Mucosa of descending colon (tissue), 3 donors: ENCODE results near the gene MAPK12. TPM values are rescaled to one million over a fixed set of nuclear protein-coding genes. Genes with fewer than 3 reads are reported as not detected.

Experiments used
- ATAC-seq: fragments of 200-7000 bp; cut with Tn5 transposase; one replicate; pipeline ENCODE4 v1.9.1; 2020; ENCODE audit warnings: mild to moderate bottlenecking, moderate library complexity
- DNase-seq, 3 donors: peaks; one replicate each; pipeline ENCODE4 v3.0.0-alpha.2; 2020
- H3K36me3 ChIP-seq: fragments of 200-600 bp; one replicate; pipeline ENCODE4 v1.8.0; 2021; ENCODE audit warnings: low read depth, mild to moderate bottlenecking
- H3K4me1 ChIP-seq: fragments of 200-600 bp; one replicate; pipeline ENCODE4 v1.8.0; 2021; ENCODE audit warnings: low read depth, mild to moderate bottlenecking
- H3K4me3 ChIP-seq: fragments of 200-600 bp; one replicate; pipeline ENCODE4 v1.8.0; 2021; ENCODE audit warnings: mild to moderate bottlenecking
- H3K9me3 ChIP-seq: fragments of 200-600 bp; one replicate; pipeline ENCODE4 v1.8.0; 2021; ENCODE audit warnings: mild to moderate bottlenecking
- intact Hi-C, 2 donors: fragments of 100-400 bp; cut with DNase I in 1 of 2; cut with micrococcal nuclease in 1 of 2; formaldehyde crosslinking; loops; one replicate each; pipeline versions ENCODE4 v1.11.0 to v1.11.1; 2022; cut with DNase I, micrococcal nuclease
- total RNA-seq, 3 donors: library from RNA; stranded (reverse); fragmentation: NEBNext Ultra II Directional in 2 of 3; extraction: Animal tissue kit (Norgen Biotek cat#: 25700) in 2 of 3; gene quantifications; one replicate each; pipeline versions ENCODE4 v1.2.1 to v1.2.4, GENCODE V29; 2021 to 2023
- TF ChIP-seq, protein P1 (sequence below): fragments of 200-600 bp; IDR thresholded peaks from one replicate; pipeline ENCODE4 v1.8.0; 2022; ENCODE audit warnings: antibody characterized with exemption, mild to moderate bottlenecking
- donor health status: DM: no; HTN: no; CAD: no; lungs with moderate emphysema.
- donor health status: DM: no; HTN: no; CAD: no.
- donor health status: DM: no; HTN: yes; CAD: no.

MAPK12 gene
- total RNA-seq, 3 donors from 2014 or later: 2.3 to 6.5 (median 5.2) TPM

DNA sequence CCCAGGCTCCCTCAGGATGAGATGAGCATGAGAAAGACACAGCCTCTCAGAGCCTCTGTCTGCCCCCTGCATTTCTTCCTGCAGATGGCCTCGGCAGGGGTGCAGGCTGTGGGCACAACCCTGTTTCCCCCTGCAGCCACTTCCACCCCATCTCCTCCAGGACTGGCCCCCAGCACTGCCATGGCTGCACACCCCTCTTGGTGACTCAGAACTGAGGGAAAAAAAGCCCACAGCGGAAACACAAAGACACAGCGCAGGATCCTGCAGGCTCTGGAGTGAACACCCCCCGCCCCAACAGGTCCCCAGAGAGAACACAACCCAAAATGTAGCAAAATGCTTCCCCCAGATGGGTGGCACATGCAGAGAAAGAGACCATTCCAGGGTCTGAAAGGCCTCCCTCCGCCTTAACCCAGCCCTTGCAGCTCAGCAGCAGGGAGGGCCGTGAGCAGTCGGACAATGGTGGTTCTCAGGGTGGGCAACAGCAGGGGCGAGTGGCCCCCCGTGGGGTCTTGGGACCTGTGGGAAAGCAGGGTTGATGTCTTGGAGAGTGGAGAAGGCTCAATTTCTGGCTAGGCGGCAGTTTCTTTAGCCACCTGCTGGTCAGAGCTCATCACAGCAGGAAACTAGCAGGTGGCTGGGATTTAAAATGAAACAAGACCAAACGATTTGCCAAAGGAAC is 24.6 kb downstream of the MAPK12 start:
- ATAC-seq: peak; percentile 47
- DNase-seq: no peak
- intact Hi-C loops: no loop called here
- no peaks in the 10 kb centered on the region for H3K9me3 ChIP-seq
- H3K4me1 ChIP-seq: peaks cover 9% of the 10 kb centered on the region
- TF ChIP-seq, protein P1, sequence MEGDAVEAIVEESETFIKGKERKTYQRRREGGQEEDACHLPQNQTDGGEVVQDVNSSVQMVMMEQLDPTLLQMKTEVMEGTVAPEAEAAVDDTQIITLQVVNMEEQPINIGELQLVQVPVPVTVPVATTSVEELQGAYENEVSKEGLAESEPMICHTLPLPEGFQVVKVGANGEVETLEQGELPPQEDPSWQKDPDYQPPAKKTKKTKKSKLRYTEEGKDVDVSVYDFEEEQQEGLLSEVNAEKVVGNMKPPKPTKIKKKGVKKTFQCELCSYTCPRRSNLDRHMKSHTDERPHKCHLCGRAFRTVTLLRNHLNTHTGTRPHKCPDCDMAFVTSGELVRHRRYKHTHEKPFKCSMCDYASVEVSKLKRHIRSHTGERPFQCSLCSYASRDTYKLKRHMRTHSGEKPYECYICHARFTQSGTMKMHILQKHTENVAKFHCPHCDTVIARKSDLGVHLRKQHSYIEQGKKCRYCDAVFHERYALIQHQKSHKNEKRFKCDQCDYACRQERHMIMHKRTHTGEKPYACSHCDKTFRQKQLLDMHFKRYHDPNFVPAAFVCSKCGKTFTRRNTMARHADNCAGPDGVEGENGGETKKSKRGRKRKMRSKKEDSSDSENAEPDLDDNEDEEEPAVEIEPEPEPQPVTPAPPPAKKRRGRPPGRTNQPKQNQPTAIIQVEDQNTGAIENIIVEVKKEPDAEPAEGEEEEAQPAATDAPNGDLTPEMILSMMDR: no peak
- H3K36me3 ChIP-seq: no peaks in the 10 kb centered on the region
- H3K4me3 ChIP-seq: no peak overlapping the region

DNA sequence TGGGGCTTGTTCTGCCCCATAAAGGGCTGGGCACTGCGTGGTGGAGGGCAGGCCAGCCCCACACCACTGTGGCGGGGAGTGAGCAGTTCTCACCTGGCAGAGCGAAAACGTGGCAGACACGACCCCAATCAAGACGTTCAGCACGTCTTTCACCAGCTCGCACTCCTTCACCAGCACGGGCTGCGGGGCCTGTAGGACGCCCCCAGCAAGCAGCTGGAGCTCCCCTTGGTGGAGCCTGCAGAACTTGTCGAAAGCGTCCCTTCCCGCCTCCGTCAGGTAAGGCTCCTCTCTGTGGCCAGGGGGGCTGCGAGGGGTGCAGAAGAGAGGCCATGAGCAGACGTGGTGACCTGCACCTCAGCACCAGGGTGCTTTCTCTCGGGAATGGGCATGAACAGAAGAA is 28.3 kb downstream of the MAPK12 start:
- TF ChIP-seq, protein P1: no peak
- DNase-seq: no peak
- intact Hi-C loops: no loop called here

DNA sequence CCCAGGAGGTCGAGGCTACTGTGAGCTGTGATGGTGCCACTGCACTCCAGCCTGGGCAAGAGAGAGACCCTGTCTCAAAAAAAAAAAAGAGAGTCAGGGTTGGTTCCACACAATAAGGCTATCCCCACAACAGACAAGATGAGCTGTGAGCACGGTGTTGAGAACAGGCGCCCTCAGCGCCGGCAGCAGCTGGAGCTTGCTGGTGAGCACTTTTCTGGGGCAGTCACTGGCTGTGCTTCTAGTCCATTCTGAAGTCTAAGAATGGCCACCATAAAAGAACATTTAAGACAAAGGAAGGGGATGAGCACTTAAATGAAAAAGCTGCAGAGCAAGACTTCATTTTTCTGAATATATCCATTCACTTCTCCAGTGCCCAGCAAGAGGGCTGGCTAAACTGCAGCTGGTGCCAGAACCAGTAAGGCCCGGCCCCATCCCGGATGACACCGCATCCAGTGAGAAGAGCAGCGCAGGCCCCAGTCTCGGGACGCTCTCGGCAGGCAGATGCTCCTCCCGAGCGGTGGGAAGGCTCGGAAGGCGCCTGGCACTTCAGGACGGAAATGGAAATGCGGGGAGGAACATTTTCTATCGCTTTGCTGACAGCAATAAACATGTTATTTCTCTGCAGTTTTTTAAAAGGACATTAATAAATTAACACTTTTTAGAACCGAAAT is 28.9 kb downstream of the MAPK12 start:
- no peak for ATAC-seq
- no peak for DNase-seq
- TF ChIP-seq, protein P1: no peak
- intact Hi-C loops: no loop called here
- Histone ChIP-seq H3K36me3 (no peaks in the 10 kb centered on the region), H3K4me1 (no peaks in the 10 kb centered on the region), H3K4me3 (no peak overlapping the region), H3K9me3 (no peaks in the 10 kb centered on the region)

More for the DNA sequence above, 28.3 kb downstream of the MAPK12 start:
- H3K36me3 ChIP-seq: no peaks in the 10 kb centered on the region
- no peaks in the 10 kb centered on the region for H3K9me3 ChIP-seq
- H3K4me1 ChIP-seq: no peaks in the 10 kb centered on the region
- ATAC-seq: no peak
- H3K4me3 ChIP-seq: no peak overlapping the region

DNA sequence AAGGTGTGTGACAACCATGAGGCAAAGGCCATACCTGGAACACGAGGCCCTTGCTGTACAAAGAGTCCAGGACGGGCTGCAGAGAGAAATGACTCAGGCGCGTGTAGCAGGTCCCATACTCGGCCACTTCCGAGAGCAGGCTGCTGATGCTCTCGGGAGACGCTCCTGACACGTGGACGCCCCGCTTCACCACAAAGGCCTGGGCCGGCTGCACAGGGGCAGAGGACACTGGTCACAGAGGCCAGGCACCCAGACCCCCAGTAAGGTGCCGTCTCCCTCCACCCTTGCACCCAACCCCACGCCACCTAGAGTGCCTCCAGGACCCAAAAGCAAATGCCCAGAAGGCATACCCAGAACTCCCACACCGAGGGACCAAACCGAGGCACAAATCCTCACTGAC is 32.1 kb downstream of the MAPK12 start:
- H3K4me1 ChIP-seq: no peaks in the 10 kb centered on the region
- H3K9me3 ChIP-seq: no peaks in the 10 kb centered on the region
- no peak for ATAC-seq
- intact Hi-C loops: no loop called here
- TF ChIP-seq, protein P1: no peak
- DNase-seq: no peak
- no peak overlapping the region for H3K4me3 ChIP-seq
- H3K36me3 ChIP-seq: no peaks in the 10 kb centered on the region

DNA sequence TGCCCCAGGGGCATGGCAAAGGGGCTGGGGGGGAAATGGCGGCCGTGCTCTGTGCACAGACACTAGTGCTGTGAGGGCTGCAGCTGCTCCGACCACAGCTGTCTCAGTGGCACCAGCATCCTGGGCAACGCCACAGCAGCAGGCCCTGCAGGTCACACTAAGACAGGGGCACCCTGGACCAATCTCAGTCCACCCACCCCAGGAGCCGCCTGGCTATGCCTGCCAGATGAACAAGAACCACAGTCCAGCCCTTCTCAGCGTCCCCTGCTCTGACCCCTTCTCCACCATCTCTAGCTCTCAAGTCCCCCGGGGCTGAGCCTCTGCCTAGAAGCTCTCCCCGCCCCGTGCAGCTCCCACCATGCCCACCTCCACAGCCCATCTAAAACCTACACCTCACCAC is 33.1 kb downstream of the MAPK12 start:
- no peaks in the 10 kb centered on the region for H3K9me3 ChIP-seq
- no peaks in the 10 kb centered on the region for H3K4me1 ChIP-seq
- H3K4me3 ChIP-seq: no peak overlapping the region
- ATAC-seq: no peak
- intact Hi-C loops: no loop called here
- no peak for DNase-seq
- TF ChIP-seq, protein P1: no peak
- no peaks in the 10 kb centered on the region for H3K36me3 ChIP-seq
